ENCODE data around the gene KBTBD12. TPM values are rescaled to one million over a fixed set of nuclear protein-coding genes. Genes with fewer than 3 reads are reported as not detected.
"Not testable (repeated sequence)": the region's sequence is repeated elsewhere in the genome, so short reads cannot be mapped to it uniquely, and the experiment has no call there.

KBTBD12 gene
- polyA plus RNA-seq, 1 experiment: not detected

DNA sequence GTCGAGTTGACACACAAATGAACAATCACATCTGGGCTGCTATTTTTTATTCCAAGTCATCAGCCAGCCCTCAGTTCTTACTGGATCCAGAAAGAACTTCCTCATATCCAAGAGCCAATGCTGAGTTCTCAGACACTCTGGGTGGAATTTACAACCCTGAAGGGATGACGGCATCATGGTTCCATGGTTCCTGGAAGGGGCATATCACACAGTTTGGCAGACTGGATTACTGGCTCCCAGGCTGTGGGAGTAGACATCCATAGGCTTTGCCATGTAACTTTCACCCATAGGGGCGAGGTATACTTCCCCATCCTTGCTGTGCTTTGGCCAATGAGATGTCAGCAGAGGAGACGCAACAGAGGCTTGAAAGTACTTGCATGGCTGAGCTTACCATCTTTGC lies 26.9 kb upstream of the KBTBD12 start:
- H3K4me3 ChIP-seq (ENCODE audit: low read depth, low read length): no peak overlapping the region
- ChIA-PET CTCF (no interaction called here), POLR2A (no interaction called here)
- H3K9me3 ChIP-seq (ENCODE audit: control insufficient read depth, insufficient read depth, low read length): peaks cover 11% of the 10 kb centered on the region; the same call in 1 of the 2 replicates
- TF ChIP-seq, protein P1, sequence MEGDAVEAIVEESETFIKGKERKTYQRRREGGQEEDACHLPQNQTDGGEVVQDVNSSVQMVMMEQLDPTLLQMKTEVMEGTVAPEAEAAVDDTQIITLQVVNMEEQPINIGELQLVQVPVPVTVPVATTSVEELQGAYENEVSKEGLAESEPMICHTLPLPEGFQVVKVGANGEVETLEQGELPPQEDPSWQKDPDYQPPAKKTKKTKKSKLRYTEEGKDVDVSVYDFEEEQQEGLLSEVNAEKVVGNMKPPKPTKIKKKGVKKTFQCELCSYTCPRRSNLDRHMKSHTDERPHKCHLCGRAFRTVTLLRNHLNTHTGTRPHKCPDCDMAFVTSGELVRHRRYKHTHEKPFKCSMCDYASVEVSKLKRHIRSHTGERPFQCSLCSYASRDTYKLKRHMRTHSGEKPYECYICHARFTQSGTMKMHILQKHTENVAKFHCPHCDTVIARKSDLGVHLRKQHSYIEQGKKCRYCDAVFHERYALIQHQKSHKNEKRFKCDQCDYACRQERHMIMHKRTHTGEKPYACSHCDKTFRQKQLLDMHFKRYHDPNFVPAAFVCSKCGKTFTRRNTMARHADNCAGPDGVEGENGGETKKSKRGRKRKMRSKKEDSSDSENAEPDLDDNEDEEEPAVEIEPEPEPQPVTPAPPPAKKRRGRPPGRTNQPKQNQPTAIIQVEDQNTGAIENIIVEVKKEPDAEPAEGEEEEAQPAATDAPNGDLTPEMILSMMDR (IDR thresholded peaks at IDR 0.05; ENCODE audit: low read depth, low read length): no peak
- no peak for DNase-seq (ENCODE audit: low read depth, low spot score)
- H3K27ac ChIP-seq (ENCODE audit: low read depth, low read length): no peak overlapping the region
- H3K27me3 ChIP-seq (ENCODE audit: control insufficient read depth, insufficient read depth, low read length): no peaks in the 10 kb centered on the region

DNA sequence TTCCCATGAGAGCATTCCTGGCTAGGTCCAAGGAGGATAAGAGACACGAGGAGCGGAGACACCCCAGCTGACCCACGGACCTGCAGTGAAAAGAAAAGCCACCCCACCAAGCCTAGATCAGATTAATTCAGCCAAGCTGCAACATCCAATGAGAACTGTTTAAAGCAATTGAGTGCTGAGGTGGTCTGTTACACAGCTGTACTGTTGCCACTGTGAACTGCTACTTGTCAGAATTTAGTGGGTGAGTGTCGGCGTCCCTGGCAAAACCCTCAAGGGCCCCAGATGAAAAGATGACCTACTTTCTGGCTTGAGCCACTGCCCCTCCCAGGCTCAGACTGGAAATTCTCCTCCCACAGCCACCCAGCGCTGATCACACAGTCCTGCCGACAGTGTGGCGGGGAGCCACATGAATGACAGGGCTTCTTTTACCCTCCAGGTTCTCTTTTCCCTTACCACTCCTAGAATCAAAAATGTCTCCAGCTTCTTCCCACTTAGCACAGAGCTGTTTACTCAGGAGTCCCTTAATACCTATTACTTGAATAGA lies 26.4 kb upstream of the KBTBD12 start:
- DNase-seq (ENCODE audit: low read depth, low spot score): no peak
- Histone ChIP-seq H3K27me3 (ENCODE audit: control insufficient read depth, insufficient read depth, low read length) (no peaks in the 10 kb centered on the region), H3K9me3 (ENCODE audit: control insufficient read depth, insufficient read depth, low read length) (peaks cover 11% of the 10 kb centered on the region; the same call in 1 of the 2 replicates), H3K4me3 (ENCODE audit: low read depth, low read length) (no peak overlapping the region), H3K27ac (ENCODE audit: low read depth, low read length) (no peak overlapping the region)
- CTCF ChIA-PET: no interaction called here
- POLR2A ChIA-PET: no interaction called here
- TF ChIP-seq, protein P1 (IDR thresholded peaks at IDR 0.05; ENCODE audit: low read depth, low read length): no peak

DNA sequence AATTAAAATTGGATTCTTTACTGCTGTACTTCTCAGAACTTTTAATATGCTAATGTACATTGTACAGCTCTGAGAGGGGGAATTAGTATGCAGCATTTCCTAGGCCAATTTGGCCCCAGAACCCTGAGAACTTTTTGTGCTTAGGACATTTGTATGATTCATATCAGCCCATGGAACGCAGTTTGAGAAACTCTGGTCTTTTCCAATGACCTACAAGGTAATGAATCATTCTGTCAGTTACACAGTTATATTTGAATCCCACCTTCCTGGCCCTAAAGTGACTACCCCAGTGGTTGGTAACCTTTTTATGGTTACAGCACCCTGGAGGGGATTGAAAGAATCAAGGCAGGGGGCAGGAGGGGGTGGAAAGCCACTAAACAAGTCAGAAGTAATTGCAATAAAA lies 25.6 kb upstream of the KBTBD12 start:
- CTCF ChIA-PET: interaction anchor here (0.6 kb wide), 1 partner anchor 208 kb away, joined by 5 read pairs; no protein-coding TSS in a partner anchor
- H3K9me3 ChIP-seq (ENCODE audit: control insufficient read depth, insufficient read depth, low read length): peaks cover 11% of the 10 kb centered on the region; the same call in 1 of the 2 replicates
- no peak for DNase-seq (ENCODE audit: low read depth, low spot score)
- POLR2A ChIA-PET: no interaction called here
- no peaks in the 10 kb centered on the region for H3K27me3 ChIP-seq (ENCODE audit: control insufficient read depth, insufficient read depth, low read length)
- TF ChIP-seq, protein P1 (IDR thresholded peaks at IDR 0.05; ENCODE audit: low read depth, low read length): no peak
- no peak overlapping the region for H3K4me3 ChIP-seq (ENCODE audit: low read depth, low read length)
- no peak overlapping the region for H3K27ac ChIP-seq (ENCODE audit: low read depth, low read length)

DNA sequence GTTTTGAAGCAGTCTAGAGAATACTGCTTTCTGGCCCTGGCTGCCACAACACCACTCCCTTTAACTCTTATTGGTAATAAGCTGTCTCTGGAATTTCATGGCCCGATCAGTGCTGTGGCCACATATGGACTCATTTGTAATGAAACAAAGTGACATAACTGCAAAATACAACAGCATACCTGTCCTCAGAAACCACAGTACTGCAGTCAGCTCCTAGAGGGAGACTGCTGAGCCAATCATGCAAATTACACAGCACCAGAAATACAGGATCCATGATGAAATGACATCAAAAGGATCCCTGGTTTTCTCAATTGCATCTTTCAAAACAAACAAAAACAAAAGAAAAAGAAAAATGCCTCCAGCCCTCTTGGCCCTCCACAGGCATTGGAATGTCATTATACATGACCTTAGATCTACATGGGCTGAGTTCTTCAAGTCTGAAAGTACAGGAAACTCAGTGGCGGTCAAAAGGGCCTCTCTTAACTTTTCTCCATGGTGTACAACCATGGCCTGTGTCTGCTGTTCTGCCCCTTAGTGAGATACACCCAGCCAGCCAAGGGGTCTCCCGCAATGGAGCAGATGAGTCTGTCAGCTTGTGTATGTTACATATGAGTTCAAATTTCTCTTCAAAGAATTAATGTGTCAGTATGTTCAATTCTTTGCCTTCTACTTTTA lies 24.9 kb upstream of the KBTBD12 start:
- Histone ChIP-seq H3K9me3 (ENCODE audit: control insufficient read depth, insufficient read depth, low read length) (peaks cover 11% of the 10 kb centered on the region; the same call in 1 of the 2 replicates), H3K27ac (ENCODE audit: low read depth, low read length) (no peak overlapping the region), H3K4me3 (ENCODE audit: low read depth, low read length) (no peak overlapping the region), H3K27me3 (ENCODE audit: control insufficient read depth, insufficient read depth, low read length) (no peaks in the 10 kb centered on the region)
- ChIA-PET POLR2A (no interaction called here), CTCF (interaction anchor here (0.6 kb wide), 1 partner anchor 208 kb away, joined by 5 read pairs; no protein-coding TSS in a partner anchor)
- TF ChIP-seq, protein P1 (IDR thresholded peaks at IDR 0.05; ENCODE audit: low read depth, low read length): no peak
- DNase-seq (ENCODE audit: low read depth, low spot score): no peak

DNA sequence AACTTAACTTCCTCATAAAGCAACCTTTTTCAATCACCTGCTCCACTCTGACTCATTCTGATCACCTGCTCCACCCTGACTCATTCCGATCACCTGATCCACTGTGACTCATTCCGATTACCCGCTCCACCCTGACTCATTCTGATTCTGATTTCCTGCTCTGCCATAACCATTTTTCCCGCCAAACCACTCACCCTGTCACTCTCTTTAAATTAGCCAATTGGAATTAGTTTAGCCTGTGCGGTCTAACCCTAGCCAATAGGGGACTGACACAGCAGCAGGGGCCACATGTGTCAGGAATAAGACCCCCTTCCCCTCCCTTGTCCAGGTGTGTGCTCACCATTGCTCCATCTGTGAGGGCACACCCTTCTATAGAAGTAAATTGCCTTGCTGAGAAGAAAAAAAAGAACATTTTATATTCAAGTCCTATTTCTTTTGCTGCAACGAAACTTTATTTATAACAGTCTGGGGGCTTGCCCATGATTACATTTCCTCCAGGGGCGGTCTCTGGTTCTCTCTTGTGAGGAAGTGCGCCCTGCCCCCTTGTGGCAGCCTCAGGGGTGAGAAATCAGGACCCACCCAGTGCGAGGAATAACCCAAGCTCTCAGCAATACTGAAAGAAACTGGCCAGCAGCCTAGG lies 24.3 kb upstream of the KBTBD12 start:
- H3K4me3 ChIP-seq (ENCODE audit: low read depth, low read length); DNase-seq (ENCODE audit: low read depth, low spot score); H3K27ac ChIP-seq (ENCODE audit: low read depth, low read length); H3K27me3 ChIP-seq (ENCODE audit: control insufficient read depth, insufficient read depth, low read length); CTCF ChIA-PET; POLR2A ChIA-PET: not testable (repeated sequence)
- peaks cover 11% of the 10 kb centered on the region; the same call in 1 of the 2 replicates for H3K9me3 ChIP-seq (ENCODE audit: control insufficient read depth, insufficient read depth, low read length)

All from AG04450 (cell line).